GM19025 (cell line): Measurements from ENCODE around the gene COMT.

Source experiments
- ATAC-seq: cut with Tn5 transposase; IDR thresholded peaks from one replicate; pipeline ENCODE4 v1.9.1; 2021; ENCODE audit warnings: mild to moderate bottlenecking, low read depth, moderate library complexity; ENCODE audit not compliant: unreplicated experiment

Gene COMT

DNA sequence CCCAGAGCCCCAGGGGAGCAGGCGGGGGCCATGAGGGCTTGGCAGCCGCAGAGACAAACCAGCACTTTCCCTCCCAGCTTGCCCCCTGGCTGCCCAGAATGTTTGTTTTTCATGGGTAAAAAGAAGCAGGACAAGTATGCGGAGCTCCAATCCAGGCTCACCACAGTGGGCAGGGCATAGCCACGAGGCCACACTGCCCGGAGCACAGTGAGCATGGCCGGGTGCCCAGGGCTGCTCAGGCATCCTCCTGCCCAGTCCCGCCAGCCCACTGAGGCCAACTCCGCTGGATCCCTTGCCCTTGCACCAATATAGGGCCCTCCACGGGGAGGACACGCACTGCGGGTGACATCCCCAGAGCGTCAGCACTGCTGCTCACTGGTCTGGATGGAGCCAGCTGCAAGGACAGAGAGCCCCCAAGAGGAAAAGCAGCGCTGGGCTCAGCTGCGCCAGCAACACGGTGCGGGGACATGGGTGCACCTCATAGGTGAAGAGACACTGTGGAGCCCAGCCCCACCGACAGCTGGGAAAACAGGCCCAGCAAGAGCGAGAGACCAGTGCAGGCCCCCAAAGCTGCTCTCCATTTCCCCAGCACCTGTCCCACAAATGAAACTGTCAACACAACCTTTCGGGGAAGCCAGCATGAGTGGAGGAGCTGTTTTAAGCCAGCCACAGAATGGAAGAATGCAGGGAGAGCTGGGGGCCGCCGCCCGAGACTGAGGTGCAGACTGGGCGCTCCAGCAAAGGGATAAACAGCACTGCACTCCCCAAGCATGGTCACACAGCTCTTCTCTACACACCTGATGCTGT lies 50.3 kb downstream of the COMT start:
- no peak for ATAC-seq

DNA sequence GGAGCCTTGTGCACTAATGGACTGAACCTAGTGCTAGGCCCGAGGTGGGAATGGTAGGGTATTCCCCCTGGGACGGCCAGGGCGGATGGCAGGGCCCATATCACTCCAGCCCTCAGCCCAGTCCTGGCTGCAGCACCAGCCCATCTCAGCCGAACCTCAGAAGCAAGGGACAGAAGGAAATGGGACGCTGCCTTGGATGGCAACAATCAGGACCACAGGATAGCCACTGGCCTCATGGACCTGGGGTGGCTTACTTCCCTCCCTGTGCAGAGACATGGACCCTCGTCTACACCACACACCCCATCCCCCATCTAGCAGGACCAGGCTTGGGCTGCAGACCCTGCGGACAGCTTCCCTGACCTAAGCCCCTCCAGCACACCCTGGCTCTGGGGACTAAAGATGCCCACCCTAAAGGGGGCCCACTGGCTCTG lies 50.9 kb downstream of the COMT start:
- ATAC-seq = no peak

DNA sequence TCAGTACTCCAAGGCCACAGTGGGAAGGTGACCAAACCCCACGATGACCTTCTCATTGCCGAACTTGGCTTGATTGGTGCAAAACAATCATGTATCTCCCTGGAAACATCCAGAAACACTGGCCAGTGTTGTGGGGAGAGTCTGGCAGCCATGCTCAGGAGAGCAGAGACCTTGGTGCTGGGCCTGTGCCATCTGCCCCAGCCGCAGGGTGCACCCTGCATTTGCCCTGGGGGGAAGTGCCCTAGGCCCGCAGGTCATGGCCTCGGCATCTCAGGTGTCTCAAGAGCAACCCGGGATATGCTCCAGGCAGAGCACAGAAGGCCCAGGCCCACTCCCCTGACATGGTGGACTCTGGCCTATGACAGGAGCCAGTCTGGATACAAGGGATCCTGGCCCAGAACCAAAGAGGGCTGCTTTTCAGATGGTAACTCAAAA lies 51.4 kb downstream of the COMT start:
- ATAC-seq = no peak

DNA sequence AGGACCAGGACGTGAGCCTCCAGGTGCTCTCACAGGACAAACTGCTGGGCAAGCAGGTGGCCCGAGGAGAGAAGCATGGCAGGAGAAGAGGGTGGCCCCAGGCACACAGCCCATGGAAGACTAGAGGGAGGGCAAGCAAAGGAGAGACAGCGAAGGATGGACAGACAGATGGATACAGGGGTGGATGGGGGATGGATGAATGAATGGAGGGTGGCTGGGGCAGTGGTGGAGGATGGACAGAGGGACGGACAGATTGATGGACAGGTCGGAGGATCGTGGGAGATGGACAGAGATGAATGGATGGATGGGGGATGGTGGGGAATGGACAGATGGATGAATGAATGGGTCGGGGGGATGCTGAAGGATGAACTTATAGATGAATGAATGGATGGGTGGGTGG lies 52.4 kb downstream of the COMT start:
- ATAC-seq = no peak

GRCh38 chr22:19994851-19995610 lies 53.5 kb downstream of the COMT start:
- ATAC-seq = no peak

- no peak for ATAC-seq
Measured at GRCh38 chr22:19995611-19996339, 54.2 kb downstream of the COMT start.

GRCh38 chr22:19996694-19997384 lies 55.3 kb downstream of the COMT start:
- no peak for ATAC-seq

DNA sequence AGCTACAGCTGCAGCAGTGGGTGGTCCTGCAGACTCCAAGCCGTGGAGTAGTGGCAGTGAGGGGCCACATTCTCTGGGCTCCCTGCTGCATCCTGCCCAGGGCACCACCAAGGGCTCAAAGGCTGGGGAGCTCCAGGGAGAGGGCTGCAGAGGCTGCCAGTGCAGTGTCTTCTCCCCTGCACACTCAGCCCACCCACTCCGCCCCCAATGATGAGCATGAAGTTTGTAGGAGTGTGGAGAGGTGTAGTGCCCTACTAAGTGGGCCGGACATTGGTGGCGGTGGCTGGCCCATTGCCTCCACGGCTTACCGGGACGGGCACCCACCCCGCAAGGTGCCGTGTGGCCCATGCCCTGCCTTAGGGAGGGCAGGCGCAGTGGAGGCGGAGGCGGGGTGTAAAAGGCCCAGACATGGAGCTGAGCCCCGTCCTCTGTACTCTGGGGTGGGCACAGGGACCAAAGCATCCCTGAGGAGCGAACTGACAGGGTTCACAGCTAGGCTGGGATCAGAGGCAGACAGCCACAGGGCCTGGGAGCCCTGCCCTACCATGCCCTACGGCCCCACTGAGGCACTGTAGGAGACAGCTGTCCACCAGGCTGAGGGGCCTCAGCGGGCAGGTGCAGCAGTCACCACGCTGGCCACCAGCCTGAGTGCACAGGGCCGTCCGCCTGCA lies 56.1 kb downstream of the COMT start:
- no peak for ATAC-seq

DNA sequence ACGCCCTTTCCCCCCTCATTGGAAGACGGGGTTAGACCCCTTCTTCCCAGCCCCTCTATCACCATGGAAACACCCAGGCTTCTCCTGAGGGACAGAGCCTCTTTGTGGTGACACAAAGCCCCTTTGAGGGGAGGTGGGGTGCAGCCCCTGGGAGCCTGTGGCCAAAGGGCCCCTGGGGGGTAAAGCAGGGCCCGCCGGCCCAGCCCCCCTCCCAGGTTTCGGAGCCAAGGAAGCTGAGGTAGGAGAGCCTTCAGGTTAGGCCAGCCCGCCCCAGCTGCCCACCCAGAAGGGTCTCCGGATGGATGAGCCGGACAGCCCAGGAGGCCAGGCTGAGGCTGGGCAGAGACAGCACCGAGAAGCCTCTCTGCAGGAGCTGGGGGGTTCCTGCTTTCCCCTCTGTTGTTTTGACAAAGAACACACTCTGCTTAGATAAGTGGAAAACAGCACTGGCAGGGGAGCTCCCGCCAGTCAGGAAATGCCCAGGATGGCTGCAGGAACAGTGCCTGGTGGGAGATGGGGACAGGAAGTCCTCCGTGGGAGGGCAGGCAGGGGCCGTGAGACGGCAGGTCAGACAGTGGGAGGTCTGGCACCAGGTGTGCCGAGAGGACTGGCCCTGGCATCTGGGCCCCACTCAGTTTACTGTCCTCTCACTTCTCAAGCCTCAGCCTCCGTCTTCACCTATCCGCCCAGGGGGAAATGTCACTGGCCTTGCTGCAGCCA lies 56.8 kb downstream of the COMT start:
- ATAC-seq = no peak

DNA sequence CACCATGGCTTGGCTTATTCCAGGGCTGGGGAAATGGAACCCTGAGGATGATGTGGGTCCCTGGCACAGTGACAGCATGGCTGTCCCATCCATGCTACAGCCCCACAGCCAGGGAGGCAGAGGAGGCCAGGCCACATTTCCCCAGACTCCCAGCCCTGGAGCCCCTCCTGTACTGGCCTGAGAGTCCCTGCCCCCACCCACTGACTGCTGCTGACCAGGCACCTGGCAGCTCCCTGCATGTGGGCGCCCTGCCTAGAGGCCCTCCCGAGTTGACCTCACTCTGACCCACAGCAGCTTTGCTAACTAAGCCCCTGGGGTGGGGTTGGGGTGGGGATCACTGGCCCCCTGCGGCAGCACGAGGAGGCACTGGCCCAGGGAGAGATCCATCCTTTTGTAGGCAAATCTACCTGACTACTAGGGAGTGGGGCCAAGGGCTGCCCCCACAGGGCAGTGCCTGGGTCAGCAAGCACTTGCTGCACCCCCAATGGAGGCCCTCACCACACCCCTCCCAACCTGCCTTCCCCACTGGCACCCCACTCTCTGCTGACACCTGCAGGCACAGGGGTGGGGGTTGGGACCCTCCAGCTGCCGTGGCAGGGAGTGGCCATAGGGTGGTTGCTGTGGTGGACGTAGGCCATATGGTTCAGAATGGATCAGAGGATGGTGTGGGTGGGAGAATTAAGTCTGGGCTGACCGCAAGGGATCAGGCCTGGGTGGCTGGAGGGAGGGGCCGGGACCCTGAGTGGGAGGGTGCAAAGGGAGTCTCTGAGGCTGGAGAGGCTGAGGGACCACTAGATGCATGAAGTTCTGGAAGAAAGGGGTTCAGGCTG lies 57.6 kb downstream of the COMT start:
- ATAC-seq = no peak

- no peak for ATAC-seq
Measured at GRCh38 chr22:20000246-20001081, 58.9 kb downstream of the COMT start.

GRCh38 chr22:20001082-20001638 lies 59.6 kb downstream of the COMT start:
- no peak for ATAC-seq

GRCh38 chr22:20002128-20002527 lies 60.6 kb downstream of the COMT start:
- no peak for ATAC-seq

DNA sequence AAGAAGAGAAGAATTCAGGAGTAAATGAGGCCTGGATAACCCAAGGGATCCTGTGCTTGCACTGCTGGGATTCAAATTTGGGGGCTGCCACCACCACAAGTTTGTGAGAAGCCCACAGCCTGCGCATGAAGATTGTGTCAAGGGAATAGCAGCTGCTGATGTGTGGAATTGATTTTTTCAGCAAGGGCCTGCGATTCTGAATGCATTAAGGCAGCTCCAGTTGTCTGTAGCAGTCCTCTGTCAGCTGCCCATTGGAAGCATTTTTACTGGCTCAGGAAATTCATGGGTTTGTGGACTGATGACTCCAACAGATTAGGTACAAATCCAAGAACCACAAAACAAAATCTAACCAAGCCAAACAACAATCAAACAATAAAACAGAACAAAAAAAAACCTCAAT lies 61.1 kb downstream of the COMT start:
- no peak for ATAC-seq

DNA sequence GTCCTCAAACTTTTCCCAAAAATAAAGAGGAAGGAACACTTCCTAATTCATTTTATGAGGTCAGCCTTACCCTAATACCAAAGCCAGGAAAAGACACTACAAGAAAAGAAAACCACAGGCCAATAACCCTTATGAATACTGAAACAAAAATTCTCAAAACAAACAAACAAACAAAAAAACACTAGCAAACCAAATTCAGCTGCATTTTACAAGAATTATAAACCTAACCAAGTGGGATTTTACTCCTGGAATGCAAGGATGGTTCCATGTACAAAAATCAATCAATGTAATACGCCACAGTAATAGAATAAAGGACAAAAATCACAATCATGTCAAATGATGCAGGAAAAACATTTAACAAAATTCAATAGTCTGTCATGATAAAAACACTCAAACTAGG lies 61.7 kb downstream of the COMT start:
- no peak for ATAC-seq

DNA sequence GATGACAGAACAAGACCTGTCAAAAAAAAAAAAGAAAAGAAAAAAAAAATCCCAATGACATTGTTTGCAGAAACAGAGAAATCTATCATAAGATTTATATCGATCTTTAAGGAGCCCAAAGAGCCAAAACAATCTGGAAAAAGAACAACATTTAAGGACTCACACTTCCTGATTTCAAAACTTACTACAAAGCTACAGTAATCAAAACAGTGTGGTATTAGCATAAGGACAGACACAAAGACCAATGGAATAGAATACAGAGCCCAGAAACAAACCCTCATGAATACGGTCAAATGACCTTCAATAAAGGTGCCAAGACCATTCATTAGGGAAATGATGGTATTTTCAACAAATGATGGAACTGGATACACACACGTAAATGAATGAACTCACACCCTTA lies 62.9 kb downstream of the COMT start:
- no peak for ATAC-seq

DNA sequence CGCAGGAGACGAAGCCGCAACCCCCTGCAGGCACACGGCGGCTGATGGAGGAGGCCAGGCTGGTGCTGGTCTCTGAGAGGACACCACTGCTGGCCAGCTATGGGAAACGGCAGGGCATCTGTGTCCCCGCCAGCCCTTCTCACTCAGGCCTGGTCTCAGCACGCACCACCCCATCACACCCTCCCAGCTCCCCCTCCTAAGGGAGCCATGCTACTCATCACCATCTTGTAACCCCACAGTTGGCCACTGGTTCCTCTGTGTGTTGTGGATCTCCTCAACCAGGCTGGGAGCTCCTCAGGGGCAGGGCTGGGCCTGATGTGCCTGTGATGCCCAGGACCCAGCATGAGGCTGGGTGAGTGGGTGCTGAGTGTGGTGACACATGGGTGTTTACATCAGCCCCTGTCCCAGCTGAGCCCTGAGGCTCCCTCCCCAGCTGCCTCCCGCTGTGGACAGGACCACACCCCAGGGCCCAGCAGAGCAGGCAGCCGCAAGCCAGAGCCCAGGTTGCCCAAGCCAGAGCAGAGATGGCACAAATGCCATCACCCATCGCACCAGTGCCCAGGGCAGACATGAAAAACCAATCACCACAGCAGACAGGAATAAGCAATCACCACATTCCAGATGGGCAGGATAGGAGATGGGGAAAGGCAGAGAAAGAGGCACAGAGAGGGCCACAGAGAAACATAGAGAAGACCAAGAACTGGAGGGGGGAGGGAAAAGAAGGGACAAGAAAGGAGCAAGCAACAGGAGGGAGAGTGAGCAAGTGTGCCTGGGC lies 66.8 kb downstream of the COMT start:
- no peak for ATAC-seq
